OCI-LY7 (cell line): ENCODE data around the gene POLA1. TPM values are rescaled to one million over a fixed set of nuclear protein-coding genes. Genes with fewer than 3 reads are reported as not detected.

Source experiments
- BruUV-seq: library from RNA; stranded (reverse); fragments of 400-500 nt; replicated peaks from 2 replicates; lab custom pipeline; 2021; lab: Mats Ljungman, UMichigan
- CTCF ChIA-PET: fragments of 300-600 bp; sonication (Branson Sonifier 250); formaldehyde crosslinking; loops from one replicate; lab custom pipeline; 2022; ENCODE audit warnings: antibody characterized with exemption; ENCODE audit not compliant: unreplicated experiment; lab: Charles Lee
- POLR2A ChIA-PET: fragments of 300-600 bp; sonication (Branson Sonifier 250); formaldehyde crosslinking; loops from one replicate; lab custom pipeline; 2022; ENCODE audit warnings: antibody characterized with exemption; lab: Charles Lee
- DNase-seq: peaks from one replicate; pipeline ENCODE4 v3.0.0-alpha.2; 2015; ENCODE audit warnings: low spot score
- H2AFZ ChIP-seq: fragments of 200-600 bp; sonication (generic), shearing (Covaris generic); 2 replicates; pipeline ENCODE4 v1.6.1; 2014; ENCODE audit warnings: mild to moderate bottlenecking, antibody characterized with exemption, low read length, moderate library complexity
- H3K27ac ChIP-seq: fragments of 200-600 bp; sonication (generic); 2 replicates; pipeline ENCODE4 v1.5.1; 2014; ENCODE audit warnings: mixed run types, low read depth, mild to moderate bottlenecking, moderate library complexity, low read length, inconsistent platforms; ENCODE audit not compliant: poor library complexity, severe bottlenecking
- H3K36me3 ChIP-seq: fragments of 200-600 bp; sonication (generic); 2 replicates; pipeline ENCODE4 v1.6.1; 2014; ENCODE audit warnings: mild to moderate bottlenecking, antibody characterized with exemption, low read length, moderate library complexity, mixed read lengths; ENCODE audit not compliant: insufficient read depth
- H3K4me1 ChIP-seq: fragments of 200-600 bp; sonication (generic); 2 replicates; pipeline ENCODE4 v1.5.1; 2014; ENCODE audit warnings: mild to moderate bottlenecking, low read length; ENCODE audit not compliant: insufficient read depth, poor library complexity, severe bottlenecking
- H3K4me2 ChIP-seq: fragments of 200-600 bp; sonication (generic); 2 replicates; pipeline ENCODE4 v1.6.1; 2014; ENCODE audit warnings: mild to moderate bottlenecking, low read length
- H3K4me3 ChIP-seq: fragments of 200-600 bp; sonication (generic); 2 replicates; pipeline ENCODE4 v1.5.1; 2014; ENCODE audit warnings: mild to moderate bottlenecking, low read depth, low read length; ENCODE audit not compliant: poor library complexity, severe bottlenecking
- H3K79me2 ChIP-seq: fragments of 200-600 bp; sonication (generic); 2 replicates; pipeline ENCODE4 v1.6.1; 2016; ENCODE audit warnings: low read depth, mild to moderate bottlenecking, low read length, moderate library complexity, mixed read lengths; ENCODE audit not compliant: insufficient read depth
- H3K9me2 ChIP-seq: fragments of 200-600 bp; sonication (generic); 2 replicates; pipeline ENCODE4 v1.6.1; 2016; ENCODE audit warnings: mild to moderate bottlenecking, low read length, mixed read lengths; ENCODE audit not compliant: insufficient read depth
- H3K9me3 ChIP-seq: fragments of 200-600 bp; sonication (generic); 2 replicates; pipeline ENCODE4 v1.6.1; 2014; ENCODE audit warnings: mild to moderate bottlenecking, mixed run types, low read length, mixed read lengths
- H4K20me1 ChIP-seq: fragments of 200-600 bp; sonication (generic); 2 replicates; pipeline ENCODE4 v1.6.1; 2014; ENCODE audit warnings: mild to moderate bottlenecking, antibody characterized with exemption, low read length, moderate library complexity, mixed read lengths; ENCODE audit not compliant: insufficient read depth
- CTCF ChIP-seq: fragments of 200-600 bp; sonication (generic); conservative IDR thresholded peaks from 2 replicates; pipeline ENCODE4 v1.5.1; 2014; ENCODE audit warnings: mild to moderate bottlenecking, antibody characterized with exemption, low read length, moderate library complexity, mixed read lengths
- EZH2phosphoT487 ChIP-seq: fragments of 200-600 bp; sonication (generic); IDR thresholded peaks from 2 replicates; pipeline ENCODE4 v1.6.1; 2018; ENCODE audit warnings: low read depth, borderline replicate concordance, mild to moderate bottlenecking, mixed run types, antibody characterized with exemption, low read length, moderate library complexity, mixed read lengths
- intact Hi-C: fragments of 100-400 bp; cut with micrococcal nuclease; formaldehyde crosslinking; loops from one replicate; pipeline ENCODE4 v1.10.0; 2022; ENCODE audit not compliant: unreplicated experiment
- total RNA-seq, 2 experiments: library from RNA; depleted of rRNA in 1 of 2; stranded (reverse); fragments of >200 nt in 1 of 2; shearing (Covaris generic) in 1 of 2; gene quantifications; 2 replicates each; pipeline ENCODE4 v1.2.3, GENCODE V29; 2014 to 2022

POLA1 gene
- total RNA-seq, 2 experiments from 2014 or later, result 58.0 to 65.1 TPM

- ChIA-PET CTCF (interaction anchor here (0.6 to 1.3 kb wide), 3 partner anchors 29 to 221 kb away, joined by 3 to 4 read pairs (median 3); no protein-coding TSS in a partner anchor), POLR2A (interaction anchor here (0.9 kb wide), 1 partner anchor 182 kb away, joined by 3 read pairs; no protein-coding TSS in a partner anchor)
- peak; percentile 25 for DNase-seq
- intact Hi-C loops, result loop anchor here (2.0 to 5.0 kb wide), 2 partner anchors 182 to 269 kb away; no protein-coding TSS in a partner anchor
- Histone ChIP-seq H3K9me3 (no peaks in the 10 kb centered on the region), H4K20me1 (no peaks in the 10 kb centered on the region), H3K36me3 (no peaks in the 10 kb centered on the region), H3K9me2 (no peaks in the 10 kb centered on the region), H3K27ac (no peak overlapping the region), H3K4me3 (peak overlapping the region; percentile 19), H2AFZ (no peak overlapping the region), H3K4me1 (no peaks in the 10 kb centered on the region), H3K79me2 (no peaks in the 10 kb centered on the region), H3K4me2 (peak overlapping the region; percentile 50; the same call in 1 of the 2 replicates)
- BruUV-seq, result no TSS peak
- TF ChIP-seq EZH2phosphoT487, result no peak
- TF ChIP-seq CTCF, result peak; percentile 75
Observed at GRCh38 chrX:25020905-25021449, 327.3 kb downstream of the POLA1 start.

GRCh38 chrX:25022499-25023325 is 329.0 kb downstream of the POLA1 start:
- no peaks in the 10 kb centered on the region for H3K36me3 ChIP-seq
- POLR2A ChIA-PET, result interaction anchor here (0.7 kb wide), 1 partner anchor 371 kb away, joined by 8 read pairs; no protein-coding TSS in a partner anchor
- intact Hi-C loops, result loop anchor here (5.0 kb wide), 1 partner anchor 270 kb away; no protein-coding TSS in a partner anchor
- TF ChIP-seq EZH2phosphoT487 (no peak), CTCF (no peak)
- no peak overlapping the region for H3K27ac ChIP-seq
- H3K4me1 ChIP-seq, result no peaks in the 10 kb centered on the region
- H2AFZ ChIP-seq, result no peak overlapping the region
- H3K4me3 ChIP-seq, result no peak overlapping the region
- no peaks in the 10 kb centered on the region for H3K79me2 ChIP-seq
- no peaks in the 10 kb centered on the region for H3K9me3 ChIP-seq
- CTCF ChIA-PET, result no interaction called here
- no peaks in the 10 kb centered on the region for H3K9me2 ChIP-seq
- H3K4me2 ChIP-seq, result no peak overlapping the region
- H4K20me1 ChIP-seq, result no peaks in the 10 kb centered on the region
- BruUV-seq, result no TSS peak
- DNase-seq, result no peak
